Activated CD4-positive, CD25-positive, alpha-beta regulatory T cell treated with anti-CD3 and anti-CD28 coated beads, Interleukin-2, amount 50 U/mL, for 16 hours (primary cell): ENCODE results near the gene CROT.
A peak's percentile ranks its signal among the peaks of the same experiment; 100 is the strongest.
"Not testable (repeated sequence)": the region's sequence is repeated elsewhere in the genome, so short reads cannot be mapped to it uniquely, and the experiment has no call there.

Source experiments
- DNase-seq: peaks from one replicate; pipeline ENCODE4 v3.0.0-alpha.2; 2020; ENCODE audit warnings: low read depth, low spot score

CROT gene

GRCh38 chr7:87345166-87345927 is at the start of gene CROT:
TSS of gene CROT (plus strand) at chr7:87345664. CDS start at chr7:87349069, 3,405 bp downstream.
- DNase-seq, result peak; percentile 89

- no peak for DNase-seq
Observed at GRCh38 chr7:87300756-87301155, 44.7 kb upstream of the CROT start.

GRCh38 chr7:87310790-87311419 is 34.6 kb upstream of the CROT start:
- no peak for DNase-seq

GRCh38 chr7:87312215-87312865 is 33.1 kb upstream of the CROT start:
- DNase-seq, result peak; percentile 46

GRCh38 chr7:87316097-87316700 is 29.3 kb upstream of the CROT start:
- DNase-seq, result no peak

- DNase-seq, result no peak
Observed at GRCh38 chr7:87316846-87317552, 28.5 kb upstream of the CROT start.

GRCh38 chr7:87317691-87318245 is 27.7 kb upstream of the CROT start:
- no peak for DNase-seq

GRCh38 chr7:87318741-87319140 is 26.7 kb upstream of the CROT start:
- DNase-seq, result no peak

GRCh38 chr7:87319154-87319581 is 26.3 kb upstream of the CROT start:
- not testable (repeated sequence) for DNase-seq

GRCh38 chr7:87322912-87323311 is 22.6 kb upstream of the CROT start:
- DNase-seq, result no peak

GRCh38 chr7:87325576-87326370 is 19.7 kb upstream of the CROT start:
- no peak for DNase-seq

- no peak for DNase-seq
Observed at GRCh38 chr7:87328281-87328680, 17.2 kb upstream of the CROT start.

GRCh38 chr7:87330316-87330715 is 15.1 kb upstream of the CROT start:
- DNase-seq, result no peak

GRCh38 chr7:87330942-87331341 is 14.5 kb upstream of the CROT start:
- no peak for DNase-seq

GRCh38 chr7:87331687-87332252 is 13.7 kb upstream of the CROT start:
- DNase-seq, result no peak

GRCh38 chr7:87332321-87332720 is 13.1 kb upstream of the CROT start:
- no peak for DNase-seq

GRCh38 chr7:87336136-87336535 is 9.3 kb upstream of the CROT start:
- no peak for DNase-seq

- no peak for DNase-seq
Observed at GRCh38 chr7:87337331-87337730, 8.1 kb upstream of the CROT start.

GRCh38 chr7:87339373-87339897 is 6.0 kb upstream of the CROT start:
- DNase-seq, result no peak

- DNase-seq, result no peak
Observed at GRCh38 chr7:87341441-87341840, 4.0 kb upstream of the CROT start.
